Measurements from ENCODE around the gene OR5B12. TPM values are rescaled to one million over a fixed set of nuclear protein-coding genes. Genes with fewer than 3 reads are reported as not detected.
"Not testable (repeated sequence)": the region's sequence is repeated elsewhere in the genome, so short reads cannot be mapped to it uniquely, and the experiment has no call there.

OR5B12 gene
- total RNA-seq: not detected

- DNase-seq: no peak
Observed at GRCh38 chr11:58442136-58442535, at the start of gene OR5B12. Gene OR5B12 (minus strand): TSS chr11:58442236. CDS start chr11:58440151, 2,085 bp downstream.

- no peak for DNase-seq
Observed at GRCh38 chr11:58490827-58491226, 48.8 kb upstream of the OR5B12 start.

- DNase-seq: no peak
Observed at GRCh38 chr11:58487170-58487569, 45.1 kb upstream of the OR5B12 start.

- DNase-seq: no peak
Observed at GRCh38 chr11:58485961-58486360, 43.9 kb upstream of the OR5B12 start.

GRCh38 chr11:58471892-58472291 lies 29.9 kb upstream of the OR5B12 start:
- DNase-seq: no peak

- DNase-seq: no peak
Observed at GRCh38 chr11:58466293-58466692, 24.3 kb upstream of the OR5B12 start.

- DNase-seq: no peak
Observed at GRCh38 chr11:58465690-58466089, 23.7 kb upstream of the OR5B12 start.

- no peak for DNase-seq
Observed at GRCh38 chr11:58451585-58451984, 9.5 kb upstream of the OR5B12 start.

- DNase-seq: no peak
Observed at GRCh38 chr11:58446294-58446693, 4.3 kb upstream of the OR5B12 start.

GRCh38 chr11:58444300-58444699 lies 2.3 kb upstream of the OR5B12 start:
- DNase-seq: no peak

GRCh38 chr11:58438486-58438885 lies 3.5 kb downstream of the OR5B12 start:
- DNase-seq: no peak

- DNase-seq: no peak
Observed at GRCh38 chr11:58434217-58434616, 7.8 kb downstream of the OR5B12 start.

GRCh38 chr11:58433638-58434203 lies 8.3 kb downstream of the OR5B12 start:
- DNase-seq: no peak

GRCh38 chr11:58429273-58429672 lies 12.8 kb downstream of the OR5B12 start:
- DNase-seq: no peak

GRCh38 chr11:58428021-58428420 lies 14.0 kb downstream of the OR5B12 start, which contains the start of gene OR5B2:
Gene OR5B2 (minus strand): TSS chr11:58428121. CDS start chr11:58423261, 4,860 bp downstream.
- DNase-seq: no peak

- DNase-seq: no peak
Observed at GRCh38 chr11:58406774-58407173, 35.3 kb downstream of the OR5B12 start, which contains the start of gene OR5B3. Gene OR5B3 (minus strand): TSS chr11:58406874. CDS start chr11:58403409, 3,465 bp downstream.

GRCh38 chr11:58399622-58400021 lies 42.4 kb downstream of the OR5B12 start:
- not testable (repeated sequence) for DNase-seq

- no peak for DNase-seq
Observed at GRCh38 chr11:58395581-58395980, 46.5 kb downstream of the OR5B12 start.

GRCh38 chr11:58394195-58394594 lies 47.8 kb downstream of the OR5B12 start:
- DNase-seq: no peak

GRCh38 chr11:58392746-58393145 lies 49.3 kb downstream of the OR5B12 start:
- DNase-seq: no peak

- no peak for DNase-seq
Observed at GRCh38 chr11:58391879-58392278, 50.2 kb downstream of the OR5B12 start.

- no peak for DNase-seq
Observed at GRCh38 chr11:58390551-58391063, 51.4 kb downstream of the OR5B12 start.
